Left renal cortex interstitium (tissue), 4 donors: ENCODE results near the gene MIPOL1. TPM values are rescaled to one million over a fixed set of nuclear protein-coding genes. Genes with fewer than 3 reads are reported as not detected.
"Not testable (repeated sequence)": the region's sequence is repeated elsewhere in the genome, so short reads cannot be mapped to it uniquely, and the experiment has no call there.

ENCODE experiments used
- DNase-seq, 4 donors: peaks; one replicate each; pipeline ENCODE4 v3.0.0-alpha.2; 2013; ENCODE audit warnings: low read depth in 4 of 4, low spot score in 2 of 4, missing footprints in 1 of 4
- polyA plus RNA-seq, 4 donors: library from polyadenylated mRNA; unstranded; fragments of 120-200 nt; gene quantifications; one replicate each; pipeline ENCODE4 v1.2.1, GENCODE V29; 2013; ENCODE audit not compliant: insufficient read length in 4 of 4

Gene MIPOL1
- polyA plus RNA-seq = 10 to 100 TPM; 10.4 to 12.8 (median 11.7) TPM

DNA sequence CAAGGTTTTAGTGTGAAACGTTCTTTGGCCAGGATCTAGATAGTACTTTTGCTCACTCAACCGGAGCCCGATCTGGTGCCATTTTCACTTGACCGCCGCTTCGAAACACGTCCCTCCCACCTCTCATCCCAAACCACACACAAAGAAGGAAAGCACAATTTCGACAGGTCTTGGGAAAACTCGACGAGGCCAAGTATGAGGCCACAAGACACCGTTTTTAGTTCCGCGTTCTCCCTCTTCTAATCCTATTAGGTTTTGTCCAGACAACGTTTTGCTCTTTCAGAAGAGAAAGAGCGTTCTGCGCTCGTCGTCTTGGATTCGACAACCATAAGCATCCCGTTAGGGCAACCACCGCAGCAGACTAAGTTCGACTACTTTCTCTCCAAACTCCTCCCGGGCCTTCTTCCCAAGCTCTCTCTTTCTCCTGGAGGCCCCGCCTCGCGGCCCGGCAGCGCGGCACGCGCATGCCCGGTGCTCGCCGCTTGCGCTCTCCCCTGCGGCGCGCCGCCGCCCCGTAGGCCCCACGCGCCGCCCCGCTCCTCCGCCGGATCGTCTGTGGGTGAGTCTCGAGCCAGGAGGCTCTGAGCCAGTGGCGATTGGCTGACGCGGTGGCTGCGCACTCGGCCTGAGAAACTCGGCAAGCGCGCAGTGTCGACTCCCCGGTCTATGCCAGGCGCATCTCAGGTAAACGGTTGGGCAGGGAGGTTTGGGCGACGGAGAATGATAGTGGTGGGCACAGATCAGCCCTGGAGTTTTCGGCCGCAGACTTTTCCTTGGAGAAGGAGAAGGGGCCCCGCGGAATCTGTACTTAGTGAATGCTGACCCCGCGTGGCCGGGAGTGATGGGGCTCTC, at the start of gene MIPOL1:
Gene MIPOL1 (plus strand): TSS at position 517 of the 852 bp plus-strand sequence. CDS start 49,952 bp downstream, outside the sequence.
- DNase-seq = peak; percentile 63 to 89 (median 78)

GRCh38 chr14:37150414-37150813, 47.3 kb upstream of the MIPOL1 start:
- no peak for DNase-seq

DNA sequence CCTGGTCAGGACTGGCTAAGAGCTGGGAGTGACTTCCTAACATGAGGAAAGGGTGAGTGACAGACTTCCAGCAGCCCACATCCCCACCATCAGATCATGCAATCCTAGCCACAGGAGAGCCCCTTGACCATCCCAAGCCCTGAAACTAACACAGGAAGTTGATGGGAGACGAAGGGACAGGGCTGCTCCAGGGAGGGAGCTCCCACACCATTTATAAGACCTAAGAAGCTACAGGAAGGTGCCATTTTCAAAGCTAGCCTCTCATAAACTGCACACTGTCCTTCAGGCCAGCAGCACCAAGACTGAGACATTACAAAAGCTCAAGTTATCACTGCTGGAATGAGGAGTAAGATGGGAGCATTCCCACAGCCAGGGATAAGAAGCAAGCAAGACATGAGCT, 44.7 kb upstream of the MIPOL1 start:
- DNase-seq = no peak

- DNase-seq = no peak
These were observed 44.3 kb upstream of the MIPOL1 start for GRCh38 chr14:37153483-37153882.

- no peak for DNase-seq
These were observed 39.8 kb upstream of the MIPOL1 start for GRCh38 chr14:37157987-37158386.

- not testable (repeated sequence) for DNase-seq
These were observed 35.4 kb upstream of the MIPOL1 start for GRCh38 chr14:37162307-37162706.

- no peak for DNase-seq
These were observed 31.9 kb upstream of the MIPOL1 start for GRCh38 chr14:37165794-37166193.

- no peak for DNase-seq
These were observed 30.3 kb upstream of the MIPOL1 start for GRCh38 chr14:37167151-37168047.

DNA sequence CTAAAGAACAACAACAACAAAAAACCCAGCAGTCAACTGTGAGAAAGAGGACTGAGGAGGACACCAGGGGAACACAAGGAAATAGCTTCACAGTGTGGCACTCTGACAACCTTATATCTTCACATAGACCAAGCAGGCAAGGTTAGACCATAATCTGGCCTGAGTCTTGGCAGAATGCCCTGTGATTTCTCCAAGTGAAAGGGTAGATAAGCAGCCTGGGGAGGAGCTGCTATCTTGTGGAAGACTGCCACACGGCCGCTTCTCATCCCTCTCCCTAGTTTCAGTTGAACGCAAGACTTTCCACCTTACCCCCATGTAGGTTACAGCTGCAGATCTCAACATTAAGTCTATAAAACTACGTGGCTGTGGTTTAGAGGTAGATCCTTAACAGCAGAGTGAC, 29.0 kb upstream of the MIPOL1 start:
- no peak for DNase-seq

- DNase-seq = no peak
These were observed 27.5 kb upstream of the MIPOL1 start for GRCh38 chr14:37170237-37170636.

DNA sequence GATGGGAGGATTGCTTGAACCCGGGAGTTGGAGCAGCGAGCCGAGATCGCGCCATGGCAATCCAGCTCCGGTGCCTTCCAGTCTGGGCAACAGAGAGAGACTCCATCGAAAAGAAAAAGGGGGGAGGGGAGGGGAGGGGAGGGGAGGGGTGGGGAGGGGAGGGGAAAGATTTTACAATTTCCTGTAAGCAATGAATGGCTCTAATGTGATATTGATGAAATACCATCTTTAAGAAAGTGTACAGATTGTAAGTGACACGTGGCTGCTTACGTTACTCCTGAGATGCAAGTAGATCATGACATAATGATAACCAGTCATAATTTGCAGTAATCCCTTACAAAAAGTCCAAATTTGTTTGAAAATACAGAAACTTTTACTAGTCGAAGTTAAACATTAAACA, 26.7 kb upstream of the MIPOL1 start:
- DNase-seq = no peak

- DNase-seq = peak in 1 of 4 donors; percentile 66
These were observed 26.1 kb upstream of the MIPOL1 start for GRCh38 chr14:37171678-37172023.

- peak; percentile 65 to 87 (median 77) for DNase-seq
These were observed 25.5 kb upstream of the MIPOL1 start, which contains the start of gene SLC25A21 for GRCh38 chr14:37172024-37172869. Gene SLC25A21, minus strand, starts transcription at chr14:37172606.

GRCh38 chr14:37172936-37173614, 24.7 kb upstream of the MIPOL1 start:
- DNase-seq = no peak

DNA sequence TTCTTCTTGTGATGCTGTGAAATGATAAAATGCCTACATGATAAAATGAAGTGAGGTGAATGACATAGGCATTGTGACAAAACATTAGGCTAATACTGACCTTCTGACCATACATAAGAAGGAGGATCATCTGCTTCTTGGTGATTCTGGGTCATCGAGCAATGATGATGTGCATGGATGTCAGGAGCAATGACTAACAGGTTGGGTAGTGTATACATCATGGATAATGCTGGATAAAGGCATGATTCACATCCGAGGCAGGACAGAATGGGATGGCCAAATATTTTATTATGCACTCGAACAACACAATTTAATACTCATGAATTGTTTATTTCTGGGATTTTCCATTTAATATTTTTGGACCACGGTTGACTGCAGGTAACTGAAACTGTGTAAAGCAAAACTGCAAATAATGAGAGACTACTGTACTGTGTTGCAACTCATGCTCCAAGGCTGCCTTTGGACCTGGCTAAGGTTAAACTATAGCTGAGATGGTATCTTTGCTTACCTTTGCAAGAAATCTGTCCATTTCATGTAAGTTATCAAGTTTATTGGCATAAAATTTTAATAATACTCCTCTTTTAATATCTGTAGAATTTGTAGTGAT, 17.7 kb upstream of the MIPOL1 start:
- no peak for DNase-seq

GRCh38 chr14:37180886-37181285, 16.9 kb upstream of the MIPOL1 start:
- not testable (repeated sequence) for DNase-seq

DNA sequence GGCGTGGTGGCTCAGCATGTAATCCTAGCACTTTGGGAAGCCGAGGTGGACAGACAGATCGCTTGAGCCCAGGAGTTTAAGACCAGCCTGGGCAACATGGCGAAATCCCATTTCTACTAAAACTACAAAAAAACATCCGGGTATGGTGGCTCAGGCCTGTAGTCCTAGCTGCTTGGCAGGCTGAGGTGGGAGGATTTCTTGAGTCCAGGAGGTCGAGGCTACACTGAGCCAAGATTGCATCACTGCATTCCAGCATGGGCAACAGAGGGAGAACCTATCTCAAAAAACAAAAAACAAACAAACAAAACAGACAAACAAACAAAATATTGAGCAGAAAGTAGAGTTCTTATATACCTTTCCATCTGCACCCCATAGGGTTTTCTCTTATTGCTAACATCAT, 16.3 kb upstream of the MIPOL1 start:
- DNase-seq = no peak

- DNase-seq = not testable (repeated sequence)
These were observed 13.2 kb upstream of the MIPOL1 start for GRCh38 chr14:37184520-37184919.

DNA sequence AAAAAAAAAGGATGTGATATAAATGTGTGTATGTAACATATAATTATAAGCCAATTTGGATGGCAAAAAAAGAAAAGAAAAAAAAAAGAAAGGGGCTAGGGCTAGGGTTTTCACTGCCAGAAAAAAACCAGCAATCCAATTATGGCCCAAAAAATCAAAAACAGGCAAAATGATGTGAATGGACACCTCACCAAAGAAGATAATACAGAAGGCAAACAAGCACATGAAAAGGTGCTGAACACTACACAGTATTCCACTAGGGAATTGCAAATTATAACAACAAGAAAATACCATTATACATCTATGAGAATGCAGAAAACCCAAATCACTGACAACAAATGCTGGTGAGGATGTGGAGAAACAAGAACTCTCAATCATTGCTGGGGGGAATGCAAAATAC, 12.1 kb upstream of the MIPOL1 start:
- DNase-seq = no peak
